Erythroblast (primary cell): ENCODE results near the gene MYCBPAP.

Source experiments
- GATA1 ChIP-seq: IDR thresholded peaks from 2 replicates; pipeline ENCODE4 v1.6.1; 2011; ENCODE audit warnings: low read depth, mild to moderate bottlenecking, control low read depth, low read length, moderate library complexity
- POLR2A ChIP-seq: IDR thresholded peaks from 2 replicates; pipeline ENCODE4 v1.6.1; 2011; ENCODE audit warnings: mild to moderate bottlenecking, low read length

- no peak for TF ChIP-seq POLR2A
- no peak for TF ChIP-seq GATA1
Observed at GRCh38 chr17:50495217-50495823, 12.9 kb upstream of the MYCBPAP start.
